SU-DHL-6 (cell line): ENCODE data around the gene CNTNAP5.

Experiments used
- CTCF ChIP-seq: fragments of 200-600 bp; sonication (generic); IDR thresholded peaks from one replicate; pipeline ENCODE4 v1.5.1; 2017; ENCODE audit warnings: antibody characterized with exemption, mild to moderate bottlenecking, low read length, moderate library complexity; ENCODE audit not compliant: insufficient read depth, poor library complexity, severe bottlenecking
- EZH2phosphoT487 ChIP-seq: fragments of 200-600 bp; sonication (generic), shearing (Covaris generic); conservative IDR thresholded peaks from 2 replicates; pipeline ENCODE4 v1.6.1; 2018; ENCODE audit warnings: mild to moderate bottlenecking, antibody characterized with exemption, low read length, moderate library complexity, mixed read lengths

- no peak for TF ChIP-seq CTCF
- no peak for TF ChIP-seq EZH2phosphoT487
Measured at GRCh38 chr2:124514236-124514635, 489.1 kb downstream of the CNTNAP5 start.
